Fibroblast of lung (primary cell): Measurements from ENCODE around the gene ACYP2. TPM values are rescaled to one million over a fixed set of nuclear protein-coding genes. Genes with fewer than 3 reads are reported as not detected.

Experiments
- DNase-seq, 2 donors: peaks; one replicate each; pipeline versions ENCODE4 v3.0.0 to v3.0.0-alpha.2; 2010; ENCODE audit warnings: low read depth in 2 of 2
- H2AFZ ChIP-seq: 2 replicates; pipeline ENCODE4 v1.5.1; 2012; ENCODE audit warnings: low read length, control low read depth, inconsistent platforms
- H3K27ac ChIP-seq: 2 replicates; pipeline ENCODE4 v1.5.1; 2011; ENCODE audit warnings: low read length, control low read depth; ENCODE audit not compliant: insufficient read depth
- H3K27me3 ChIP-seq: 2 replicates; pipeline ENCODE4 v1.5.1; 2011; ENCODE audit warnings: mild to moderate bottlenecking, low read length; ENCODE audit not compliant: control insufficient read depth, insufficient read depth
- H3K36me3 ChIP-seq: 2 replicates; pipeline ENCODE4 v1.5.1; 2011; ENCODE audit warnings: low read length; ENCODE audit not compliant: control insufficient read depth, insufficient read depth
- H3K4me1 ChIP-seq: 2 replicates; pipeline ENCODE4 v1.5.1; 2011; ENCODE audit warnings: low read length; ENCODE audit not compliant: control insufficient read depth, insufficient read depth; ENCODE audit errors: extremely low read depth
- H3K4me2 ChIP-seq: 2 replicates; pipeline ENCODE4 v1.5.1; 2011; ENCODE audit warnings: low read length, control low read depth; ENCODE audit not compliant: insufficient read depth; ENCODE audit errors: extremely low read depth
- H3K4me3 ChIP-seq, 4 experiments: fragments of 200-600 bp in 1 of 4; sonication (generic) in 1 of 4; replicated peaks in 1 of 4; 2 replicates each; pipeline ENCODE4 v1.5.1; 2011 to 2016; ENCODE audit warnings: low read length in 4 of 4, low read depth in 3 of 4, mild to moderate bottlenecking in 3 of 4, control low read depth in 2 of 4, inconsistent platforms in 1 of 4, mixed read lengths in 1 of 4; ENCODE audit not compliant: insufficient read depth in 1 of 4; ENCODE audit errors: control extremely low read depth in 1 of 4
- H3K79me2 ChIP-seq: 2 replicates; pipeline ENCODE4 v1.5.1; 2012; ENCODE audit warnings: mild to moderate bottlenecking, low read length, inconsistent platforms; ENCODE audit not compliant: control insufficient read depth, insufficient read depth
- H3K9ac ChIP-seq: 2 replicates; pipeline ENCODE4 v1.5.1; 2011; ENCODE audit warnings: mild to moderate bottlenecking, low read length, control low read depth; ENCODE audit not compliant: insufficient read depth
- H3K9me3 ChIP-seq: 2 replicates; pipeline ENCODE4 v1.5.1; 2012; ENCODE audit warnings: low read depth, low read length; ENCODE audit not compliant: control insufficient read depth, insufficient read depth
- H4K20me1 ChIP-seq: 2 replicates; pipeline ENCODE4 v1.5.1; 2011; ENCODE audit warnings: low read length; ENCODE audit not compliant: control insufficient read depth, insufficient read depth; ENCODE audit errors: extremely low read depth
- CTCF ChIP-seq, 2 donors: IDR thresholded peaks in 1 of 2; conservative IDR thresholded peaks in 1 of 2; 1 replicate in 1 of 2; 2 replicates in 1 of 2; pipeline ENCODE4 v1.5.1; 2011 to 2012; ENCODE audit warnings: low read length in 2 of 2, control low read depth in 1 of 2, inconsistent platforms in 1 of 2, low read depth in 1 of 2, mild to moderate bottlenecking in 1 of 2
- EZH2 ChIP-seq: IDR thresholded peaks from 2 replicates; pipeline ENCODE4 v1.5.1; 2012; ENCODE audit warnings: low read length, control low read depth, mild to moderate bottlenecking; ENCODE audit errors: missing control alignments
- polyA plus RNA-seq, 2 donors: library from polyadenylated mRNA; depleted of rRNA in 1 of 2; stranded (reverse) in 1 of 2; unstranded in 1 of 2; fragments of >200 nt; gene quantifications; 2 replicates each; pipeline ENCODE4 v1.2.1, GENCODE V29; 2011 to 2012; ENCODE audit warnings: missing spikeins in 1 of 2
- total RNA-seq: library from RNA; depleted of rRNA; stranded (reverse); fragments of >200 nt; gene quantifications from 2 replicates; pipeline ENCODE4 v1.2.1, GENCODE V29; 2014

The ACYP2 gene
- total and polyA plus RNA-seq, 2 donors (not counting 1 experiment from before 2014, with no cell fraction given): 9.7 to 24.4 TPM

DNA sequence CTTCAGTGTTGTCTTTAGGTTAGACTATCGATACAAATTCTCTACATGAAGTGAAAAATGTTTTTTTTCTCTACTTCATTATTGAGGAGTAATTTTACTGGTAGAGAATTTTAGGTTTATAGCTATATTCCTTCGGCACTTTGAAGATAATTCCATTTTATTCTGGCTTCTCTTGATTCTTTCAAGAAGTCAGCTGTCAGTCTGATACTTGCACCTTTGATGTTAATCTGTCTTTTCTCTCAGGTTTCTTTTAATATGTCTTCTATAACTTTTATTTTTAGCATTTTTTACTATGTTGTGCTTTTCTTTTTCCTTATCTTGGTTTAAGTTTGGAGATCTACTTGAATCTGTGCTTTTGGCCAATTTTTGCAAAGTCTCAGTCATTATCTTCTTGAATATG is 122.0 kb downstream of the ACYP2 start:
- Histone ChIP-seq H3K4me2 (no peak overlapping the region), H3K27ac (no peak overlapping the region), H3K27me3 (no peaks in the 10 kb centered on the region), H4K20me1 (no peaks in the 10 kb centered on the region), H3K79me2 (no peaks in the 10 kb centered on the region), H3K4me3 (no peak overlapping the region), H2AFZ (no peak overlapping the region), H3K9ac (no peak overlapping the region), H3K9me3 (no peaks in the 10 kb centered on the region), H3K36me3 (no peaks in the 10 kb centered on the region), H3K4me1 (peaks cover 13% of the 10 kb centered on the region)
- TF ChIP-seq EZH2: no peak
- TF ChIP-seq CTCF (conservative IDR thresholded peaks at IDR 0.05 in 1 of 2, IDR thresholded peaks at IDR 0.05 in 1 of 2; ENCODE audit: low read depth in 1 of 2, low read length in 2 of 2): no peak
- no peak for DNase-seq

DNA sequence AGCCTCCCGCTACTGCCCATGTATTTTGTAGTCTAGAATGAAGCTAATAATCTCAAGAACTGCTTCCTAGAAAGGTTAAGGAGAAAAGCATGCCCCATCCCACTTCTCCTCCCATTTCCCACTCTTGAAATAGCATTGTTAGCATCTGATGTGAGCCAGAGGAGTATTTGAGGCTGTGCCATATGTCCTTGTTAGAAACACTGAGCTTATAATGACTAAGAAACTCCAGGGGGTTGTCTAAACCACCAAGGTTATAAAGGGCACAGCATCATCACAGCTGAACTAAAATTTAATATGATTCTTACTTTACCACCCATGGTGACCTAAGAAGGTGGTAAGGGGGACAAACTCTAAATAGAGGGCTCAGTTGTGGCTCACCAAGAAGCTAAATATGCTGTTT is 124.0 kb downstream of the ACYP2 start:
- Histone ChIP-seq H4K20me1 (no peaks in the 10 kb centered on the region), H3K9me3 (no peaks in the 10 kb centered on the region), H3K27ac (peak overlapping the region; percentile 24), H3K36me3 (no peaks in the 10 kb centered on the region), H2AFZ (no peak overlapping the region), H3K4me1 (peaks cover 13% of the 10 kb centered on the region), H3K4me3 (no peak overlapping the region), H3K4me2 (no peak overlapping the region), H3K79me2 (no peaks in the 10 kb centered on the region), H3K27me3 (no peaks in the 10 kb centered on the region), H3K9ac (no peak overlapping the region)
- no peak for TF ChIP-seq CTCF (conservative IDR thresholded peaks at IDR 0.05 in 1 of 2, IDR thresholded peaks at IDR 0.05 in 1 of 2; ENCODE audit: low read depth in 1 of 2, low read length in 2 of 2)
- no peak for TF ChIP-seq EZH2
- peak; percentile 81 to 95 for DNase-seq

DNA sequence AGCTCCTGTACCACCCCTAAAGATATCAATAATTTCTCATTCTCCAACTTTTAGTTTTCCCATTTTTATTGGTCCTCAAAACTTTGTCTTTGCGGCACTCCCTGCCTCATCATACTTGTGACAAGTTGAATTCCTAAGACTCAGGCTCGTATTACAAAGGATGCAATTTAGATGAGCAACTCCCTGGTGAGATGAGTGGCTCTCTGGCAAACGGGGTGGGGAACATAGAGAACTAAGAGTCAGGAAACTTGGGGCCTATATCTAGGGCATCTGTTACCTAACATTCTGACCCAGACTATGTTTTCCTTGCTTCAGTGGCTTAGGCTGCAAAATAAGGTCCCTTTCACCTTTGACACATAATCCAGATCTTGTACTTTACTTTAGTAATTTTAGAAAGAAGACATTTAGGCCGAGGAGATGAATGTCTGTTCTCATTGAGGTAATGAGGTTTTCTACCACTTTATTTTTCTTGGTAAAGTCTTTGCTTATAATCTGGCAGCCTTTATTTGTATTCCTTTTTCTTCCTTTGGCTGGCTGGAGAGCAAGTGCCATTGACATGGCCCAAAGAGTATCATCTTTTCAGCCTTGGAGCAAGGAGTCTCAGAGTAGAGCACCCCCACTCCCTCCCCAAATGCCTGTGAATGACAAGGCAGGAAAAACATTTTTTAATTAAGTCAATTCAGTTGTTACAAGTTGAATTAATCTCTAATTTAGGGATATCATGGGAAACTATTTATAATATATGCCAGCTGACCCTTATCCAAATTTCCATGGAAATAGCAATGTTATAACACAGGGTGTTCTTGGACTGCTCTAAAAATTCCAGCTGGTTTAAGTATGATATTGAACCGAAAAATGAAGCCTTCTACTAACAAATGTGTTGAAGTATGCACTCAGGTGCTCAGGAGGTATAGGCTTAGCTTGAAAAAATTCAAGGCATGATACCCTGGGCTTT is 125.4 kb downstream of the ACYP2 start:
- no peaks in the 10 kb centered on the region for H3K79me2 ChIP-seq
- peak overlapping the region; percentile 33 for H3K4me2 ChIP-seq
- DNase-seq: peak; percentile 46 to 77
- no peaks in the 10 kb centered on the region for H3K27me3 ChIP-seq
- H4K20me1 ChIP-seq: no peaks in the 10 kb centered on the region
- peak overlapping the region; percentile 29 for H3K27ac ChIP-seq
- no peaks in the 10 kb centered on the region for H3K36me3 ChIP-seq
- H3K9me3 ChIP-seq: no peaks in the 10 kb centered on the region
- no peak overlapping the region for H3K9ac ChIP-seq
- TF ChIP-seq EZH2 (no peak), CTCF (conservative IDR thresholded peaks at IDR 0.05 in 1 of 2, IDR thresholded peaks at IDR 0.05 in 1 of 2; ENCODE audit: low read depth in 1 of 2, low read length in 2 of 2) (no peak)
- no peak overlapping the region for H2AFZ ChIP-seq
- peaks cover 13% of the 10 kb centered on the region for H3K4me1 ChIP-seq
- H3K4me3 ChIP-seq: no peak overlapping the region
